ENCODE data around the gene TMEM115. TPM values are rescaled to one million over a fixed set of nuclear protein-coding genes. Genes with fewer than 3 reads are reported as not detected.

Gene TMEM115
- total and polyA plus RNA-seq, 2 of the 13 experiments (the other 11 are each of a cell fraction or from before 2014, with no cell fraction given) = 22.1 to 30.7 TPM

- peak; percentile 29; the same call in 1 of the 2 replicates for TF ChIP-seq ZXDC (CRISPR knock-in tag; IDR thresholded peaks at IDR 0.05)
- TF ChIP-seq TBX2 (CRISPR knock-in tag; IDR thresholded peaks at IDR 0.05; ENCODE audit: borderline replicate concordance) = peak; percentile 57; the same call in 1 of the 2 replicates
- TF ChIP-seq FOXM1 (CRISPR knock-in tag; IDR thresholded peaks at IDR 0.05) = no peak
- TF ChIP-seq HNRNPL (IDR thresholded peaks at IDR 0.05; ENCODE audit: low read depth, low read length) = no peak
- TF ChIP-seq ARHGAP35 (CRISPR knock-in tag; IDR thresholded peaks at IDR 0.05; ENCODE audit: borderline replicate concordance) = no peak
- TF ChIP-seq ZNF615 (CRISPR knock-in tag; IDR thresholded peaks at IDR 0.05; ENCODE audit: borderline replicate concordance) = no peak
- no peak for TF ChIP-seq MYNN (CRISPR knock-in tag; IDR thresholded peaks at IDR 0.05; ENCODE audit: low read depth)
- TF ChIP-seq ZNF550 (CRISPR knock-in tag; IDR thresholded peaks at IDR 0.05; ENCODE audit: borderline replicate concordance) = no peak
- TF ChIP-seq HOXA7 (CRISPR knock-in tag; IDR thresholded peaks at IDR 0.05) = no peak
- no peak for TF ChIP-seq ZFP90 (CRISPR knock-in tag; IDR thresholded peaks at IDR 0.05; ENCODE audit: borderline replicate concordance)
- no peak for TF ChIP-seq TBL1XR1 (IDR thresholded peaks at IDR 0.05; ENCODE audit: borderline replicate concordance, low read length, partially characterized antibody)
- no peak for TF ChIP-seq CCDC6 (CRISPR knock-in tag; IDR thresholded peaks at IDR 0.05)
- no peak for TF ChIP-seq RELA (CRISPR knock-in tag; IDR thresholded peaks at IDR 0.05)
- TF ChIP-seq ZC3H13 (CRISPR knock-in tag; IDR thresholded peaks at IDR 0.05) = no peak
- TF ChIP-seq ZNF407 (CRISPR knock-in tag; IDR thresholded peaks at IDR 0.05; ENCODE audit: not compliant biosample characterization) = peak; percentile 37
- TF ChIP-seq NPAS2 (CRISPR knock-in tag; IDR thresholded peaks at IDR 0.05; ENCODE audit: borderline replicate concordance) = no peak
- no peak for TF ChIP-seq SAFB2 (CRISPR knock-in tag; IDR thresholded peaks at IDR 0.05; ENCODE audit: borderline replicate concordance, low read depth)
- TF ChIP-seq KLF6 (CRISPR knock-in tag; IDR thresholded peaks at IDR 0.05) = 0 out of 2 replicates have a peak, but pooled peaks have one; percentile 13
Measured at GRCh38 chr3:50324351-50325112, 34.8 kb downstream of the TMEM115 start (continued).

Measured in HepG2 (cell line).